ENCODE results near the gene PER1. TPM values are rescaled to one million over a fixed set of nuclear protein-coding genes. Genes with fewer than 3 reads are reported as not detected.

The PER1 gene
- total RNA-seq, 1 experiment from 2014 or later, result 47.1 TPM

- no peaks in the 10 kb centered on the region for H3K9me3 ChIP-seq (ENCODE audit: low read depth, low read length, poor library complexity, severe bottlenecking)
- H3K27me3 ChIP-seq (replicated peaks; ENCODE audit: insufficient read depth, low read depth, low read length, poor library complexity), result no peaks in the 10 kb centered on the region
- POLR2A ChIA-PET (ENCODE audit: low non-redundant PET), result interaction anchor here (0.6 kb wide), 1 partner anchor 240 kb away, joined by 3 read pairs; no protein-coding TSS in a partner anchor
- peak overlapping the region; percentile 82 for H3K4me3 ChIP-seq (ENCODE audit: low read depth, low read length, poor library complexity, severe bottlenecking)
- DNase-seq (ENCODE audit: low spot score), result peak; percentile 85
- CTCF ChIA-PET, result no interaction called here
- TF ChIP-seq EZH2 (IDR thresholded peaks at IDR 0.05; ENCODE audit: borderline replicate concordance, low read depth, low read length, poor library complexity, severe bottlenecking), result no peak
- no peak for TF ChIP-seq CTCF (conservative IDR thresholded peaks at IDR 0.05; ENCODE audit: low read depth, low read length)
- no TSS peak for BruUV-seq (replicated peaks)
- H3K36me3 ChIP-seq (ENCODE audit: insufficient read depth, low read length, poor library complexity, severe bottlenecking), result no peaks in the 10 kb centered on the region
- peaks cover 15% of the 10 kb centered on the region for H3K4me1 ChIP-seq (ENCODE audit: insufficient read depth, low read length, poor library complexity, severe bottlenecking)
- intact Hi-C loops (cut with micrococcal nuclease; ENCODE audit: unreplicated experiment), result loop anchor here (2.0 kb wide), 1 partner anchor 47 kb away; no protein-coding TSS in a partner anchor
- H3K27ac ChIP-seq (ENCODE audit: low read depth, low read length, poor library complexity, severe bottlenecking), result peak overlapping the region; percentile 85
Measured at GRCh38 chr17:8185582-8186445, 33.6 kb upstream of the PER1 start.

- peaks cover 18% of the 10 kb centered on the region for H3K4me1 ChIP-seq (ENCODE audit: insufficient read depth, low read length, poor library complexity, severe bottlenecking)
- BruUV-seq (replicated peaks), result TSS peak; percentile 85
- no peaks in the 10 kb centered on the region for H3K36me3 ChIP-seq (ENCODE audit: insufficient read depth, low read length, poor library complexity, severe bottlenecking)
- no peak for DNase-seq (ENCODE audit: low spot score)
- TF ChIP-seq CTCF (conservative IDR thresholded peaks at IDR 0.05; ENCODE audit: low read depth, low read length) (no peak), EZH2 (IDR thresholded peaks at IDR 0.05; ENCODE audit: borderline replicate concordance, low read depth, low read length, poor library complexity, severe bottlenecking) (no peak)
- intact Hi-C loops (cut with micrococcal nuclease; ENCODE audit: unreplicated experiment), result no loop called here
- peak overlapping the region; percentile 70 for H3K27ac ChIP-seq (ENCODE audit: low read depth, low read length, poor library complexity, severe bottlenecking)
- POLR2A ChIA-PET (ENCODE audit: low non-redundant PET), result interaction anchor here (0.6 kb wide), 2 partner anchors 41 to 43 kb away, joined by 3 to 4 read pairs; no protein-coding TSS in a partner anchor
- peak overlapping the region; percentile 57 for H3K4me3 ChIP-seq (ENCODE audit: low read depth, low read length, poor library complexity, severe bottlenecking)
- H3K27me3 ChIP-seq (replicated peaks; ENCODE audit: insufficient read depth, low read depth, low read length, poor library complexity), result no peaks in the 10 kb centered on the region
- H3K9me3 ChIP-seq (ENCODE audit: low read depth, low read length, poor library complexity, severe bottlenecking), result no peaks in the 10 kb centered on the region
- CTCF ChIA-PET, result no interaction called here
Measured at GRCh38 chr17:8176998-8177731, 25.0 kb upstream of the PER1 start.

GRCh38 chr17:8176197-8176940, 24.2 kb upstream of the PER1 start, which contains the start of gene TMEM107:
Gene TMEM107, minus strand, starts transcription at chr17:8176380. Its CDS starts 94 bp downstream, at chr17:8176286.
- POLR2A ChIA-PET (ENCODE audit: low non-redundant PET), result interaction anchor here (0.6 kb wide), 2 partner anchors 42 kb away, joined by 3 to 4 read pairs; no protein-coding TSS in a partner anchor

More at GRCh38 chr17:8176197-8176940, 24.2 kb upstream of the PER1 start, which contains the start of gene TMEM107:
- Histone ChIP-seq H3K27ac (ENCODE audit: low read depth, low read length, poor library complexity, severe bottlenecking) (peak within 1 kb of the TSS; percentile 70), H3K27me3 (replicated peaks; ENCODE audit: insufficient read depth, low read depth, low read length, poor library complexity) (no peaks in the 10 kb centered on the region), H3K36me3 (ENCODE audit: insufficient read depth, low read length, poor library complexity, severe bottlenecking) (no peaks in the 10 kb centered on the region), H3K4me1 (ENCODE audit: insufficient read depth, low read length, poor library complexity, severe bottlenecking) (peaks cover 18% of the 10 kb centered on the region), H3K9me3 (ENCODE audit: low read depth, low read length, poor library complexity, severe bottlenecking) (no peaks in the 10 kb centered on the region), H3K4me3 (ENCODE audit: low read depth, low read length, poor library complexity, severe bottlenecking) (peak within 1 kb of the TSS; percentile 57)
- no TSS peak for BruUV-seq (replicated peaks)
- intact Hi-C loops (cut with micrococcal nuclease; ENCODE audit: unreplicated experiment), result no loop called here
- peak; percentile 94 for DNase-seq (ENCODE audit: low spot score)
- CTCF ChIA-PET, result interaction anchor here (0.5 kb wide), 1 partner anchor 517 kb away, joined by 6 read pairs; no protein-coding TSS in a partner anchor
- TF ChIP-seq CTCF (conservative IDR thresholded peaks at IDR 0.05; ENCODE audit: low read depth, low read length) (0 out of 2 replicates have a peak, but pooled peaks have one; percentile 15), EZH2 (IDR thresholded peaks at IDR 0.05; ENCODE audit: borderline replicate concordance, low read depth, low read length, poor library complexity, severe bottlenecking) (no peak)

Measured in A673 (cell line).